Activated gamma-delta T cell treated with anti-CD3 and anti-CD28 coated beads, Interleukin-2, amount 50 U/mL, for 16 hours (primary cell): Measurements from ENCODE around the gene WWOX.

Experiments used
- DNase-seq: peaks from one replicate; pipeline ENCODE4 v3.0.0-alpha.2; 2020; ENCODE audit warnings: low read depth

The WWOX gene

DNA sequence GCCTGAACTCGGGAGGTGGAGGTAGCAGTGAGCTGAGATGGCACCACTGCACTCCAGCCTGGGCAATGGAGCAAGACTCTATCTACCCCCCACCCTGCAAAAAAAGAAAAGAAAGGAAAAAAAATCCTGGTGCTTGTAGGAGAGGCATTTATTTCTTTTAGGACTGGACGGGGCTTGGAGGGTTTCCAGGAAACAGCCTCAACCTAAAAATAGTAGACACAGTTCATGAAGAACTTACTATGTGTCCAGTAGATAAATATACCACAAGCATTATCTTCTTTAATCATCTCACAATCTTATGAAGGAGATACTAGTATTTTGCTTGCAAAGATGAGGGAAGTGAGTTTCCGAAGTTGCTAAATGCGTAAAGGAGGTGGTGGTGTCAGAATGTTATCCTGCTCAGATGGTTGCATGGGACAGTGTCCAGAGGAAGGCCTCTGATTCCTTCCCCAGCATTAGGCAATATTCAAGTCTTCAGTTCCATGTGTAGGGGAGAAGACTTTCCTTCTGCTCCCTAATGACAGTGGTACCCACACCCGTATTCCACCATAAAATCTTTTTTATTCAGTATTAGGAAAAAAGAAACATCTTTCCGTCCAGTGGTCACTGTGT is 263.2 kb downstream of the WWOX start:
- no peak for DNase-seq

DNA sequence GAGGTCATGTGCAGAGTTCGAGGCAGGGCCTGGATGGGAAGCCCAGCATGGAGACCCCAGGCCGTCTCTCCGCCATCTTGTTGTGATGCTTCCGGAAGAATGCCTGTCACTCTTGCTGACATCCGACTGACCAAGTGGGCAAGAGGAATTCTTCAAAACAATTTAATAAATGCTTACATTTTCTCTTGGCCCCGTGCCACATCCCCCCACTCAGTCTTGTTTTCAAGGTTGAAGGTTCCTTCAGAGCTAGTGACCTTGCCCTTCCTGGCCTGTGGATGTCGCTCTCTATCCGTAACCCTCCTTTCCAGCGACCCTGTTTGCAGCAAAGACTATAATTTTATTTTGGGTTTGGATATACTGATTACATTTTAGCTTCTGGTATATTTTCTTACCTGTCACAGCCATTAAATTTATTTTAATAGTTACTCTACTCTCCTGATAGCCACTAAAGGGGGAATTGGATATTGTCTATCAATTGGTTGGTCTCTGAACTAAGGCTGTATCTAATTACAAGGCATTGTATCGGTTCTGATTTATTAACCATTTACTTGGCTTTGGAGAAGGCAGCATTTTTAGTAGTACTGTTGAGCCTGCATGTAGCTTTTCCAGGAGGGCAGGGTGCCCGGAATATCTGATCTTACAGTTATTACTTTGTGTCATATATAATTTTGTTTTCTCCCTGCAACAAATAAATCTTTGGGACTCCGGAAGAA is 264.5 kb downstream of the WWOX start:
- no peak for DNase-seq

DNA sequence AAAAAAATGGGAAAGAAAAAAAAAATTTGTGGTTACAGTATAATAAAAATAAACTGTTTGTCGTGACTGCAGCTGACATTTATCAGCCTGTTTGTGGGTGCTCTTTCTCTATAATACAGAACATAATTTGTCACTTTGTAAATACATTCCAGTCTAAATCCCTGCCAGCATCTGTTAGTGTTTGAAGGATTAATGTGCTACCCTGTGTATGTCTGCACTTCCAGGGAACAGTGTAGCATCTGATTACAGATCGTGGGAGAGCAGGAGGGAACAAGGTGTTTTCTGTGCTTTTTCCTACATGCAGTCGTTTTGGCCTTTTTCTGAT is 265.1 kb downstream of the WWOX start:
- no peak for DNase-seq

DNA sequence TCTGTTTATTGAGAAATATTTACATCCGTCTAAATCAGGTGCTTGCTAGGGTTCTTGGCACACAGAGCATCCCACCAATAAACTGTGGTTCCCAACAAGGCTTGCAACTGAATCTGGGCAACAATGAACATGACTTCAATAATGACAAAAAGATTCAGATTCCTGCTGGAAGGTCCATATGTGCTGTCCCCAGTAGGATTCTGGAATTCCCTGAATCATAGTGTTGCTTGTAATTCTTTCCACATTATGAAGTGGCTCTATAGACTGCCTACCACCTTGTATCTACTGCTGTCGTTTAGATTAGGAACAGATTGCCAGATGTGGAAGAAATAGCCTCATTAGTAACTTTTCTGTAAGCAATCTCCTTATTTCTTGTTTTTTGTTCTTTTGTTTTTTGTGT is 265.9 kb downstream of the WWOX start:
- no peak for DNase-seq

DNA sequence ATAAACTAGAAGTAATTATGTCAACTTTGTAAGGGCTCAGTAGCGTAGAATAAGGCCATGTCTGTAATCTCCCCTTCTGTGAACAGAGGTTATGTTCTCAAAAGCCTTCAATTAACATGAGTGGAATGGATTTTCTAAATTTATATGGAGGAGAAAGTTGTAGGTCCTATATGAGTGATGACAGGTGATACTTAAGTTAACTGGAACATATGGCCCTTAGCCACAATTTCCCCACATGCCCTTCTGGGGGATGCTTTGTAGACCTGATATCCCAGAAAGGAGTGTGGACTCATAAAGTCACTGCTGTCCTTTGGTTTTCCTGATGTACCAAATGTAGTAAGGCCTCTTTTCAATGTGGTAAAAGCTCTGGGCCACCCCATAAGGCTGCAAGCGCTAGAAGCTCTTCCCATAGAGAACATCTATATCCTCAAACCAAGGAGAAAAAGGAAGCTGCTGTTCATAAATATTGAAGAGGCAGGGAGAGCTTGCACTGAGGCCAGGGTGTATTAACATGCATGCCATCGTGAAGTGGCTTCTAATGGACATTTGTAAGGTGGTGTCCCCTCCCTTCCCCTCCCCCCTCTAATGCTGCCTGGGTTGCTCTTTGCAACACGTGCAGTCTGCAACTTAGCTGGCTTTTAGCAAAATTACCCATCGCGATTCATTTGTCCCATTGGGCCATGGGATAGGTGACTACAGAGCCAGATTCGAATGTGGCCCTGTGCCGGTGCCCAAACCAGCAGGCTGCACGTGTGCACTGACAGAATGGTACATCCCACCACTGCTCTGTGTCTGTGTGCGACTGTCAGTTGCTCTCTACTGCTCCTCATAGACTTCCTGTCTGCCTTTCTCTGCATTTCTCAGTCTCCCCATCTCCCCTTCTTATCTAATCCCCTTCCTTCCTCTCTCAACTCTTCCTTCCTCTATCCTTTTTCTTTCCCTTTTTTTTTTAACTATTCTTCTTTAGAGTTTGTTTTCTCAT is 269.0 kb downstream of the WWOX start:
- DNase-seq: no peak

DNA sequence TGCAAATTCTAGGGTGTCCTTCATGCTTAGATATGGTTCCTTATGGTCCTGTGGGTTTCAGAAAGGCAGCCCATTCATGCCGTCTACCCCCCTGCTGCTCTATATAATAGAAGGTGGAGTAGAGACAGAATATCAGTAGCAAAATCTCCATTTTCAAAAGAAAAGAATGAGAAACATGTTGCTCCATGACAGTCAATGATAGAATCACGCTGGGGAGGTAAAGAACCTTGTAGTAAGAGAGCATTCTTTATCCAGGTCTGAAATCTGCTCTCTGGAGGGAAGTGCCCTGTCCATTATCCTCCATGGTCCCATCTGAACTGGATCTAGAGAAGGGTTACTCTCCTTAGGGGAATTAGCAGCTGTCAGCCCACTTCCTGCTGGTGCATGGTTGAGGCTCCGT is 272.8 kb downstream of the WWOX start:
- DNase-seq: no peak

DNA sequence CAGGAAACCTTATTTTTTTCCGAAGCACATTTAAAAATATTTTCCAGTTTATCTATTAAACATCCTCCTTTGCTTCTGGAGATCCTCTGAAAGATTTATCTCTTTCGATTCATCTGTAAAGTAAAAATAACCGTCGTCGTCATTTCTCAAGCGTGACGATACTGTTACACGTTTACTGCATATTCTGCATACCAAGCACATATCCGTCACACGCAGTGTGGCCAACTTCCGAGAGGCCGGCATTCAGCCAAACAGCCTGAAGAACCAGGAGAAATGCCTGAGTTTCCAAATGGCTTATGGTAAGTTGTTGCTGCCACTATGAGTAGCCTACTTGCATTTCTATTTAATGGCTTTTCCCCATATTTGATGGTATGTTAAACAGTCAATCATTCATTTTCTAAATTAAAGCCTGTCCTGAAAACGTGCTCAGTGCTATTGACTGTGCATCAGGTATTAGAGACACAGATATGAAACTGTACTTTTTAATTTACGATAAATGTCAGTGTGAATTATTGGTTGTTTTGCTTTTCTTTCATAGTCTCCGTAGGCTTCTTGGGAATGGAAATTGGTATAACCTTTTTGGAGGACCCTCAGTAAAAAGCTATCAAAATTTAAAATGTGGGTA is 275.7 kb downstream of the WWOX start:
- DNase-seq: no peak

DNA sequence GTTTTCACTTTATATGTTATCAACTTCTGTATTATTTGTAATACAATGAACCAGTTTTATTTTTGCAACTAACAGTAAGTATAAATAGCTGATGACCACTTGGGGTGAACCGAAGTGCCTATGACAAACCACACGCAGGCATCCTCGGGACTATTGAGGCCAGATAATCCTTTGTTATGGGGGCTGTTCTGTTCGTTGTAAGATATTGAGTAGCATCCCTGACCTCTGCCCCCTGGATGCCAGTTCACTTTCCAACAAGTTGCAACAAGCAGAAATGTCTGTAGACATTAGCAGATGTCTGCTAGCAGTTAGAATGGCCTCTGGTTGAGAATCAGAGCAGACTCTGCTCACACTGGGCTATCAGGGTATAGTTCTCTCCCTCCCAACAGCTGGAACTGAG is 277.0 kb downstream of the WWOX start:
- no peak for DNase-seq

DNA sequence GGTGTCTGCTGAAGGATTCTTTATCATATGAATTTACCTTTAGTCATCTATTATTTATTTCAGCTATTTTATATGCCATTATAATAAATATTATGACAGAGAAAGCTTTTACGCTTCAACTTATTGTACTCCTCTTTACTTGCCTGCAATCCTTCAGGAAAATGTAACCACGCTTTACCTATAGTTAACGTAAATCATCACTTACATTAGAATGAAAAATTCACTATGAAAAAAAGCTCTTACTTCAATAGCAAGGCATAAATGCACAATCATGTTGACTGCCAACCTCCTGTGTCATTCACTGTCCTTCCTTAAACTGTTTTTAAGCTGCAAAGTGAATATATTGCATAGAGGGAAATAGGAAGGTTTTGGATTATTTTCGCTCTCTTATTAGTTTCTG is 277.9 kb downstream of the WWOX start:
- no peak for DNase-seq

DNA sequence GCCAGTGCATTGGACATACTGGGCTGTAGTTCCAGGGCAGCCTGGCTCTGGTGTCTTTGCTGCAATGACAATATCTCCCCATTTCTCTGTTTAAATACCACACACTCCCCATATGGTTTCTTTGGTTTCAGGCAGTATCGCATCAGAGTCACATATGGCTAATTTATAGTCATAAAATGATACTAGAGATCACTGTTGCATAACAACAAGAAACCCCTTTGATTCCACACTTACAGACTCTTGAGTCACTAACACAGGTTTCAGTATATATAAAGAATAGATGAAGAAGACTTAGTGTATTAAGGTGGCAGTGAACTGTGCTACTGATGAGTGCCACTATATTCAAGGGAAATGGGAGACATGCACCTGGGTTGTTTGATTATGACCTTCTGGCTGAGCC is 281.6 kb downstream of the WWOX start:
- DNase-seq: no peak

DNA sequence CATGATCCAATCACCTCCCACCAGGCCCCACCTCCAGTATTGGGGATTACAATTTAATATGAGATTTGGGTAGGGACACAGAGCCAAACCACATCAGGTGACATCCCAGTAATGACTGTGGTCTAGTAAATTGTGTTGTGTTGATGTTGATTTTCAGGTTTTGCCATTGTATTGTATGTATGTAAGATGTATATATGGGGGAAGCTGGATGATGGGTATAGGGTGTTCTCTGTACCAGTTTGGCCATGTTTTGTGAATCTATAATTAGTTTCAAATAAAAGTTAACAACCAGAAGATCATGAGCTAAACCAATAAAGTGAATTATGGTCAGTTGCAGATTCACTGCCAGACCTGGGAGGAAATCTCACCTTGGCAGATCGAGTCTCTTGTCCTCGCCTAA is 283.7 kb downstream of the WWOX start:
- no peak for DNase-seq

DNA sequence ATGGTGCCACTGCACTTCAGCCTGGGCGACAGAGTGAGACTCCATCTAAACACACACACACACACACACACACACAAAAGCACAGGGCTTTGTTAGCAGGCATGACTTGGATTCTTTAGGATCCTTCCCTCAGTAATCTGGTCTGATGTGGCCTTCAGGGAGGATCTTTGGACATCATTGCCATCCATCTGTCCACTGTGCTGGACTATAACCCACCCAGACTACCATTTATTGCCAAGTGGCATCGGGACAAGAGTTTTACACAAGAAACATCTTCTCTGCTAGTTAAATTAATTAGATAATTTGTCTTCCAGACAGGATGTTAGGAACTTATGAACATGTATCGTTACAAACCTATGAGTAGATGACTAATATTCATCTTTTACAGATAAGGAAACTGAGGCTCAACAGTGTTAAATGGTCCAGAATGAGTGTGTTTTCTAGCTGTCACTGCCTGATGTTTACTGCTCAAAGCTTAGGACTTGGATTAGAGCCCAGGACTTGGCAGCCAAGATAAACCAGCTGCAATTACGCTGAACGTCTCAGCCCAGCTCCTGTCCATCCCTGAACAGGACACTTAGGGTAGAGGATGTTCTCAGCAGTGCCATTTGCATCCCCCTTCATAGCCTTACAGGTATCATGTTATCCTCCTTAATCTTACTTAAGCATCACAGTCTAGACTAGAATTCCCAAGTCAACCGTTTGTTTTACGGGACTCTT is 285.8 kb downstream of the WWOX start:
- DNase-seq: no peak

DNA sequence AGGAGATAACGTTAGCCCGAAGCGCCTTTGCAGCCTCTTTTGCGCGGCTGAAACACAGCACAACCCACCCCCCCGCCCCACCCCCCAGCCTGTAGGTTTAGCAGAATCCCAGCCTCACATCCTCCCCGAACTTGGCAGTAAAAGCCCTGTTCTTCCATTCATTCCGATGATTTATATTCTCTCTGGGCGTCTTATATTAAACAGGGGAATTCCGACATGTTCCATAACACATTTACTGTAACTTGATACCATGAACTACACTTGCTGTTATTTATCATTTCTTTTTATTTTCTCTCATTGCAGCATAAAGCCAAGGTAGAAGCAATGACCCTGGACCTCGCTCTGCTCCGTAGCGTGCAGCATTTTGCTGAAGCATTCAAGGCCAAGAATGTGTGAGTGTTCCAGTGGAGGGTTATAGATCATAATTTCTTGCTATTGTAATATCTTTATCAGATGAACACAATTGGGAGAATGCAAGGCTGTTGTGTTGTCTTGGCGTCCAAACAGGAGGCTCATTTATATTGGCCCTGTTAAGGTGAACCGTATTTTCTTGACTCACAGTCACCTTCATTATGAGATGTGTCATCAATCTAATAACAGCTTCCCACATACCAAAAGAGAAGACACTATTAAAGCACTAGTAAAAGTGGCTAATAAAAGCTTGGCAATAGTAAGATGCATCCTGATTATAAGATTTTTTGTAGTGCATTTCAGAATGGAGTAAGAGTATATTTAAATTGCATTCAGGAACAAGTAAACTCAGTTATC is 287.3 kb downstream of the WWOX start:
- DNase-seq: no peak

DNA sequence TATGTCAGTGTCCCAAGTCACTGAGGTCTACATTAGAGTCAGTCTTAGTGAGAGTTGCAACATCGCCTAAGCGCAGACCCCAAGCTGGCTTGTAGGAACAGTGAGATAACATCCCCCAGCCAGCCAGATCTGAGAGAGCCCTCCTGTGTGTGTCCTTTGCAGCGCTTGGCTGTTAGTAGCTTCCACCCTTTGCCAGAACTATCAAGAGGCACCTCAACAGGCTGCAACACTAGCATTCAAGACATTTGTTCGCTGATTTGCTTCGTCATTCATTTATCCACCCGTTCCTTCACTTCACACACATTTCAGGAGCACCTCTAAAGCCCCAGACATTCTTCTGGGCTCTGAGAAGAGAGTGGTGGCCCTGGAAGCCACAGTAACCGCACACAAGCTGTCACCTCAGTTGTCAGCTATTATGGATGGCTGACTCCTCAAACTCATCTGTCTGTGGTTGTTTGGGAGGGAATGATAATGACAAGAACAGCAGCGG is 289.6 kb downstream of the WWOX start:
- DNase-seq: no peak

DNA sequence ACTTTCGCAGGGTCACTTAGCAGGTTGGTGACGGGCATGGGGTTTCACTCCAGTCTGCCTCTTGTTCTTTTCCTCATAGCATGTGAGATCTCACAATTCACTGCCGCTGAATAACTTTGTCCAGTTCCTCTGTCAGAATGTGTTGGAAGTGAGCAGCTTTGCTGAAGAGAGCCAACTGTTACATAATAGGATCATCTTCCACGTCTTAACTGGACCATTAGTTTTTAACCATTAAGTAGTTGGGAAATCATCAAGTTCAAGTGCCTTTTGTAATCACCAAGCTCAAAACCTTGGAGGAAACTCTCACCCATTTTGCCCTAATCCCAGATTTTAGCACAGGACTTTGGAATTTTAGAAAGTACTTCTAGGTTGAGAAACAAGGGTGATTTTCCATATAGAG is 290.6 kb downstream of the WWOX start:
- DNase-seq: no peak

DNA sequence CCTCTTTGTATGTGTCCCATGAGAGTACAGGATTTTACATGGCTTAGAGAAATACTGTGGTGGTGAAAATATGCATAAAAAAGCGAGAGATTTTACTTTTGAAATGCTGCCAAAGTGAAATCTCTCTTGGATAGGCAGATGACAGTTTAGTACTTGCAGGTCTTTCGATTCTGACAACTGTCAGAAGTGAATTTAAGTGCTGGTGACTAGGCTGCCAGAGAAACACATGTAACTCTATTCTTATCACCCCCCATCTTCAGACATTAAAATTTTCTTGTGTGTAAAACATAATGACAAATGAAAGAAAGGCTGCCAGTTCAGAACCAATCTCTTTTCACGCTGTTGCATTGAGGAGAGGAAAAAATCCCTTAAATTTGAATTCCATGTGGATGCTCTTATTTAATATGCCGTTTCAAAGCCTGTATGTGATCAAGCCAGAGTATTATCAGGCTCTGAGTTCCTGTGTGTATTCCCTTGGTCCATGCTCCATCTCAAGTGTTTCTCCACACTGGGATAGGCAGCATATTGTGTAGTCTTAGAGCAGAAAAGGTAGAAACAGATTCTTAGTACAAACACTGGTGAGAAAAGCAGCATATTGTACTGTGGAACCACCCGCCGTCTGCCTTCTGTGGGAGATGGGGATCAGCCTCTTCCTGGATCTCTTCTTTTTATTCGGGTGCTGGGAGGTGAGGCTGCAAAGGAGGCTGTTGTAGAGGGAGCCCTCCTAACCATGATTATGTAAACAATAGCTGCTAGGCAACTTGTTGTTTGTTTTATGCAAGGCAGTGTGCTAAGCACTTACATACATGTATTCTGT is 291.3 kb downstream of the WWOX start:
- no peak for DNase-seq

DNA sequence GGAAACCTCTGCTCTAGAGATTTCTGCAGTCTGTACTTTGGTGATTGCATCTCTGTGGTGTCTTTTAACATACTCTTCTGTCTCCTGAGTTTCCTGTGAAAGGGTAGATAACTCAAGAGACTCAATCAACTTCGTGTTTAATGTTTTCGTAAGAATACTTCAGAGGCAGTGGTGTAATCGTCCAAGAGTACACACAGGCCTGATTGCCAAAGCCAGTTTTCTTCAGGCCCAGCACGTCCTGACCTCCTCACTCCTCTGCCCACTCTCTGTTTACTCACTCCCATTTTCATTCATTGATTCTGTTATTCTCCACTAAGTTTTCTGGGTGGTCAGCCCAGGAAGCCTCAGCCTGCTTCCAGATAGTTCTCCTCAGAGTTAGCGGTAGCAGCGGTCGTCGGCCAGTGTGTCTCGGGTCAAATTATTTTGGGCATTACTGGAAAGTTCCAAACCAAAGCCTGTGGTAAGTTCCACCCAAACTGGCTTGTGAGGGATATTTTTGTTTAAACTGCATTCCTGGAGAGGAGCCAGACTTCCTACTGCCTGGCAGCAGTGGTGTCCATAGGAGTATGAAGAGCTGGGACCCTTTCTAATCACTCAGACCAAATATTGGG is 293.2 kb downstream of the WWOX start:
- DNase-seq: no peak

DNA sequence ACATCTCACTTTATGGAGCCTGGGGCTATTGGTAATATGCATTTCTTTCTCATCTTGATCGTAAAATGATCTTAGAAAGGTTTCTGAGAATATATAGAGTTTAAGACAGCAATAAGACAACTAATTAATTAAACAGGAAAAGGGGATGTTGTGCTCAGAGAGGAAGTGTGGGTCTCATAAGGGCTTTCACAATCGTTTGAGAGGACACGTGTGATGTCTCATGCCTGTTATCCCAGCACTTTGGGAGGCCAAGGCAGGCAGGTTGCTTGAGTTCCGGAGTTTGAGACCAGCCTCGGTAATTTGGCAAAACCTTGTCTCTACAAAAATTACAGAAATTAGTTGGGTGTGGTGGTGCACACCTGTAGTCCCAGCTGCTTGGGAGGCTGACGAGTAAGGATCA is 295.6 kb downstream of the WWOX start:
- DNase-seq: no peak

DNA sequence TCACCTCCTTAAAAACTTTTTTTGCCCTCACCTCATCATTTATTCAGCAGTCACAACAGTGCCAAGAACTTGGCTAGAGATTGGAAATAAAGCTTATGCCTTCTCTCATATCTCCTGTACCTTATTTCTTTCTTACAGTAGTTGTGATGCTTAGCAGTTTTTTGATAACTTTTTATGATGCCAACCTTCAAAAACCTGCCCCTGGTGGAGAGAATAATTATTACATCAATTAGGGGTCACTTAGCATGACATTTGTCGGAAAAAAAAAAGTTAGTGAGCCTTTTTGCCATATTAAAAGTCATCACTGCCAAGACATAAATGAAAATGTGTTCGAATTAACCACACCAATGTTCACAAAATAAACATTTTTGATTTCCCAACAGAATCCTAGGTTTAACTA is 296.6 kb downstream of the WWOX start:
- no peak for DNase-seq

DNA sequence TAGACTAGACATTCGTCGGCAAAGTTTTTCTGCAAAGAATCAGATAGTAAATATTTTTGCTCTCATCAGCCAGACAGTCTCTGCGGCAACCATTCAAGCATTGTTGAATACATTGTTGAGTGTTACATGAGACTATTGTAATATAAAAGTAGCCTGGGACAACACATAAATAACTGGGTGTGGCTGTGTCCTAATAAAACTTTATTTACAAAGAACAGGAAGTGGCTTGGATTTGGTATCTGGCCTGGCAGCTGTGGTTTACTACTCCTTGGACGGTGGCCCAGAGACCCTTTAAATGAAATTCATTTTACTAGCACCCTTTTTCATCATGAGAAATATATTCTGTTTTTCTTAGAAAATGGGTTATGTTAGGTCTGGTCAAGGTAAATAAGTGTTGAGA is 297.2 kb downstream of the WWOX start:
- no peak for DNase-seq
